HepG2 (cell line): ENCODE results near the gene SCART1. TPM values are rescaled to one million over a fixed set of nuclear protein-coding genes. Genes with fewer than 3 reads are reported as not detected.

Experiments used
- ATAC-seq: fragments of 200-7000 bp; cut with Tn5 transposase; 3 replicates; pipeline ENCODE4 v1.9.1; 2020; ENCODE audit warnings: mild to moderate bottlenecking, moderate library complexity
- BruUV-seq: library from RNA; stranded (reverse); fragments of 400-500 nt; replicated peaks from 2 replicates; lab custom pipeline; 2021; lab: Mats Ljungman, UMichigan
- CTCF ChIA-PET: fragments of 300-600 bp; formaldehyde crosslinking; extraction: SDS; loops from one replicate; lab custom pipeline; 2021; ENCODE audit warnings: low total read pairs, inconsistent platforms, low intra/inter-chr PET ratio; lab: Yijun Ruan, JAX
- POLR2A ChIA-PET: fragments of 350-600 bp; sonication (Branson Sonifier 250); formaldehyde crosslinking; loops from one replicate; lab custom pipeline; 2020; ENCODE audit warnings: antibody characterized with exemption, inconsistent platforms; lab: Yijun Ruan, JAX
- DNase-seq: peaks from one replicate; pipeline ENCODE4 v3.0.0-alpha.2; 2015; ENCODE audit warnings: low spot score
- FAIRE-seq: peaks from 3 replicates; lab custom pipeline; 2011; peaks lifted over from hg19 to GRCh38; lab: Jason Lieb, UNC
- H2AFZ ChIP-seq: one replicate; pipeline ENCODE4 v1.6.1; 2011; ENCODE audit warnings: low read length, inconsistent platforms
- H3K27ac ChIP-seq: fragments of 300-600 bp; 3 replicates; pipeline ENCODE4 v1.8.0; 2011; ENCODE audit warnings: mixed run types, mild to moderate bottlenecking, mixed read lengths, low read length, inconsistent platforms; ENCODE audit not compliant: insufficient read depth; ENCODE audit errors: extremely low read length
- H3K27me3 ChIP-seq, 2 experiments: fragments of 200-600 bp in 1 of 2; 2 replicates in 1 of 2; 3 replicates in 1 of 2; pipeline versions ENCODE4 v1.6.0 to v1.8.0; 2011; ENCODE audit warnings: low read length in 2 of 2, mild to moderate bottlenecking in 2 of 2, moderate library complexity in 2 of 2, inconsistent platforms in 1 of 2; ENCODE audit not compliant: insufficient read depth in 2 of 2, control insufficient read depth in 1 of 2
- H3K36me3 ChIP-seq, 2 experiments: fragments of 200-600 bp in 1 of 2; replicated peaks in 1 of 2; 2 replicates in 1 of 2; 3 replicates in 1 of 2; pipeline versions ENCODE4 v1.5.1 to v1.8.0; 2011; ENCODE audit warnings: low read length in 2 of 2, inconsistent platforms in 1 of 2; ENCODE audit not compliant: insufficient read depth in 2 of 2, control insufficient read depth in 1 of 2
- H3K4me1 ChIP-seq: 2 replicates; pipeline ENCODE4 v1.5.1; 2012; ENCODE audit warnings: low read length, inconsistent platforms; ENCODE audit not compliant: insufficient read depth
- H3K4me2 ChIP-seq: 2 replicates; pipeline ENCODE4 v1.6.0; 2011; ENCODE audit warnings: low read depth, low read length, inconsistent platforms
- H3K4me3 ChIP-seq, 3 experiments: fragments of 200-600 bp in 1 of 3; sonication (generic), shearing (Covaris generic) in 1 of 3; replicated peaks in 1 of 3; 2 replicates each; pipeline ENCODE4 v1.5.1; 2011 to 2016; ENCODE audit warnings: low read length in 3 of 3, inconsistent platforms in 2 of 3, low read depth in 2 of 3, mild to moderate bottlenecking in 2 of 3, control low read depth in 1 of 3, mixed read lengths in 1 of 3; ENCODE audit not compliant: insufficient read depth in 1 of 3
- H3K79me2 ChIP-seq: one replicate; pipeline ENCODE4 v1.6.1; 2011; ENCODE audit warnings: low read length, inconsistent platforms; ENCODE audit not compliant: insufficient read depth
- H3K9ac ChIP-seq: 2 replicates; pipeline ENCODE4 v1.6.0; 2011; ENCODE audit warnings: mild to moderate bottlenecking, low read depth, low read length, inconsistent platforms; ENCODE audit not compliant: insufficient read depth
- H3K9me3 ChIP-seq: 2 replicates; pipeline ENCODE4 v1.5.1; 2012; ENCODE audit warnings: mild to moderate bottlenecking, low read length
- H4K20me1 ChIP-seq: 2 replicates; pipeline ENCODE4 v1.6.0; 2011; ENCODE audit warnings: inconsistent platforms, mild to moderate bottlenecking, low read length, moderate library complexity; ENCODE audit not compliant: insufficient read depth
- ARNTL ChIP-seq: sonication (generic); formaldehyde crosslinking; IDR thresholded peaks from 2 replicates; pipeline ENCODE4 v1.4.0; 2020; ENCODE audit warnings: mild to moderate bottlenecking, missing genetic modification reagents
- BRCA1 ChIP-seq: sonication (generic); formaldehyde crosslinking; IDR thresholded peaks from 2 replicates; pipeline ENCODE4 v1.4.0; 2020; ENCODE audit warnings: missing genetic modification reagents
- ELF3 ChIP-seq: IDR thresholded peaks from 2 replicates; pipeline ENCODE4 v1.6.1; 2016; ENCODE audit warnings: missing genetic modification reagents, missing compliant biosample characterization
- ETV6 ChIP-seq: sonication (generic); formaldehyde crosslinking; conservative IDR thresholded peaks from 2 replicates; pipeline ENCODE4 v1.4.0; 2020; ENCODE audit warnings: missing genetic modification reagents
- FOXP4 ChIP-seq: sonication (generic); formaldehyde crosslinking; IDR thresholded peaks from 2 replicates; pipeline ENCODE4 v1.4.0; 2020; ENCODE audit warnings: missing genetic modification reagents
- FUBP1 ChIP-seq: sonication (generic); formaldehyde crosslinking; IDR thresholded peaks from 2 replicates; pipeline ENCODE4 v1.5.1; 2020; ENCODE audit warnings: missing genetic modification reagents, mild to moderate bottlenecking, borderline replicate concordance
- NFKBIZ ChIP-seq: IDR thresholded peaks from 2 replicates; pipeline ENCODE4 v1.6.1; 2018; ENCODE audit warnings: missing genetic modification reagents, missing compliant biosample characterization
- PHF5A ChIP-seq: IDR thresholded peaks from one replicate; pipeline ENCODE4 v1.6.1; 2018; ENCODE audit warnings: low read depth, missing genetic modification reagents; ENCODE audit not compliant: unreplicated experiment
- SOX6 ChIP-seq, 2 experiments: fragments of 450-650 bp in 1 of 2; sonication (generic) in 1 of 2; formaldehyde crosslinking in 1 of 2; IDR thresholded peaks; 2 replicates each; pipeline versions ENCODE4 v1.4.0 to v1.6.1; 2017 to 2020; ENCODE audit warnings: antibody characterized with exemption in 1 of 2, mild to moderate bottlenecking in 1 of 2, missing genetic modification reagents in 1 of 2
- TEAD3 ChIP-seq: optimal IDR thresholded peaks from 2 replicates; pipeline ENCODE3; 2016; ENCODE audit warnings: borderline replicate concordance
- TEF ChIP-seq: sonication (generic); formaldehyde crosslinking; IDR thresholded peaks from 2 replicates; pipeline ENCODE4 v1.5.0; 2020; ENCODE audit warnings: missing genetic modification reagents
- YEATS4 ChIP-seq: sonication (generic); formaldehyde crosslinking; IDR thresholded peaks from 2 replicates; pipeline ENCODE4 v1.4.0; 2020; ENCODE audit warnings: missing genetic modification reagents, borderline replicate concordance
- ZFP41 ChIP-seq: sonication (generic); formaldehyde crosslinking; IDR thresholded peaks from 2 replicates; pipeline ENCODE4 v1.4.0; 2020; ENCODE audit warnings: mild to moderate bottlenecking, missing genetic modification reagents, borderline replicate concordance
- in situ Hi-C: cut with HindIII; loops from 2 replicates; pipeline ENCODE4 v1.10.0; 2017; ENCODE audit warnings: low pct_unique_long_range_greater_than_20kb; ENCODE audit not compliant: extremely low pct_ligation_motif_present
- intact Hi-C: fragments of 100-400 bp; cut with micrococcal nuclease; formaldehyde crosslinking; loops from one replicate; pipeline ENCODE4 v1.10.0; 2022; ENCODE audit not compliant: unreplicated experiment
- polyA plus RNA-seq, 8 experiments: library from polyadenylated mRNA; depleted of rRNA in 3 of 8; stranded (reverse) in 7 of 8; unstranded in 1 of 8; fragments of >200 nt; fragmentation: Illumina TruSeq in 4 of 8; extraction: Trizol in 4 of 8; gene quantifications; 2 replicates each; pipeline versions ENCODE4 v1.2.1 to v1.2.3, GENCODE V29; 2011 to 2016; ENCODE audit warnings: low read depth in 4 of 8, missing spikeins in 1 of 8, mixed read lengths in 1 of 8; ENCODE audit not compliant: insufficient read depth in 1 of 8
- total RNA-seq, 5 experiments: library from RNA; depleted of rRNA; stranded (reverse); fragments of >200 nt; fragmentation: Illumina TruSeq; extraction: Trizol; gene quantifications; 2 replicates each; pipeline ENCODE4 v1.2.3, GENCODE V29; 2016; ENCODE audit warnings: low read depth in 1 of 5
- TF ChIP-seq, protein P1 (sequence below): sonication (generic); formaldehyde crosslinking; IDR thresholded peaks from 2 replicates; pipeline ENCODE4 v1.8.0; 2022; ENCODE audit warnings: missing genetic modification reagents, mild to moderate bottlenecking, moderate library complexity, borderline replicate concordance

SCART1 gene
- total and polyA plus RNA-seq, 2 of the 13 experiments (the other 11 are each of a cell fraction or from before 2014, with no cell fraction given), result 0.46 to 1.1 TPM

- BruUV-seq, result no TSS peak
- intact Hi-C loops, result no loop called here
- ChIA-PET CTCF (no interaction called here), POLR2A (no interaction called here)
- no peaks in the 10 kb centered on the region for H4K20me1 ChIP-seq
- in situ Hi-C loops, result no loop called here
- TF ChIP-seq ZFP41 (CRISPR knock-in tag) (no peak), ARNTL (CRISPR knock-in tag) (no peak), ELF3 (no peak), TEAD3 (CRISPR knock-in tag) (no peak), SOX6 (IDR thresholded peaks at IDR 0.05) (no peak), SOX6 (CRISPR knock-in tag; IDR thresholded peaks at IDR 0.05) (no peak), PHF5A (no peak), TEF (CRISPR knock-in tag) (no peak), BRCA1 (CRISPR knock-in tag) (no peak), NFKBIZ (no peak), ETV6 (CRISPR knock-in tag) (no peak), FUBP1 (CRISPR knock-in tag) (no peak), FOXP4 (CRISPR knock-in tag) (no peak), YEATS4 (CRISPR knock-in tag) (no peak)
- TF ChIP-seq, protein P1, sequence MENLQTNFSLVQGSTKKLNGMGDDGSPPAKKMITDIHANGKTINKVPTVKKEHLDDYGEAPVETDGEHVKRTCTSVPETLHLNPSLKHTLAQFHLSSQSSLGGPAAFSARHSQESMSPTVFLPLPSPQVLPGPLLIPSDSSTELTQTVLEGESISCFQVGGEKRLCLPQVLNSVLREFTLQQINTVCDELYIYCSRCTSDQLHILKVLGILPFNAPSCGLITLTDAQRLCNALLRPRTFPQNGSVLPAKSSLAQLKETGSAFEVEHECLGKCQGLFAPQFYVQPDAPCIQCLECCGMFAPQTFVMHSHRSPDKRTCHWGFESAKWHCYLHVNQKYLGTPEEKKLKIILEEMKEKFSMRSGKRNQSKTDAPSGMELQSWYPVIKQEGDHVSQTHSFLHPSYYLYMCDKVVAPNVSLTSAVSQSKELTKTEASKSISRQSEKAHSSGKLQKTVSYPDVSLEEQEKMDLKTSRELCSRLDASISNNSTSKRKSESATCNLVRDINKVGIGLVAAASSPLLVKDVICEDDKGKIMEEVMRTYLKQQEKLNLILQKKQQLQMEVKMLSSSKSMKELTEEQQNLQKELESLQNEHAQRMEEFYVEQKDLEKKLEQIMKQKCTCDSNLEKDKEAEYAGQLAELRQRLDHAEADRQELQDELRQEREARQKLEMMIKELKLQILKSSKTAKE (CRISPR knock-in tag), result no peak
- no peaks in the 10 kb centered on the region for H3K4me1 ChIP-seq
- H2AFZ ChIP-seq, result no peak overlapping the region
- peaks cover 44% of the 10 kb centered on the region for H3K9me3 ChIP-seq
- no peaks in the 10 kb centered on the region for H3K36me3 ChIP-seq
- no peaks in the 10 kb centered on the region for H3K79me2 ChIP-seq
- no peak overlapping the region for H3K4me3 ChIP-seq
- no peak overlapping the region for H3K27ac ChIP-seq
- no peaks in the 10 kb centered on the region for H3K27me3 ChIP-seq
- FAIRE-seq (no peak), DNase-seq (no peak), ATAC-seq (no peak)
- H3K4me2 ChIP-seq, result no peak overlapping the region
- no peak overlapping the region for H3K9ac ChIP-seq
Measured at GRCh38 chr10:133488354-133488753, 34.6 kb downstream of the SCART1 start.
